Hair follicle dermal papilla cell (primary cell): ENCODE measurements around the gene PNRC2. TPM values are rescaled to one million over a fixed set of nuclear protein-coding genes. Genes with fewer than 3 reads are reported as not detected.

ENCODE experiments used
- small RNA-seq: library from RNA; depleted of rRNA; stranded (forward); fragments of <200 nt; gene quantifications from one replicate; pipeline ENCODE3, GENCODE V24; 2012
- total RNA-seq: library from RNA; depleted of rRNA; stranded (reverse); fragments of >200 nt; gene quantifications from 2 replicates; pipeline ENCODE4 v1.2.3, GENCODE V29; 2012

The PNRC2 gene, protein sequence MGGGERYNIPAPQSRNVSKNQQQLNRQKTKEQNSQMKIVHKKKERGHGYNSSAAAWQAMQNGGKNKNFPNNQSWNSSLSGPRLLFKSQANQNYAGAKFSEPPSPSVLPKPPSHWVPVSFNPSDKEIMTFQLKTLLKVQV
- total RNA-seq: 65.5 and 74.3 TPM in 2 replicates

DNA sequence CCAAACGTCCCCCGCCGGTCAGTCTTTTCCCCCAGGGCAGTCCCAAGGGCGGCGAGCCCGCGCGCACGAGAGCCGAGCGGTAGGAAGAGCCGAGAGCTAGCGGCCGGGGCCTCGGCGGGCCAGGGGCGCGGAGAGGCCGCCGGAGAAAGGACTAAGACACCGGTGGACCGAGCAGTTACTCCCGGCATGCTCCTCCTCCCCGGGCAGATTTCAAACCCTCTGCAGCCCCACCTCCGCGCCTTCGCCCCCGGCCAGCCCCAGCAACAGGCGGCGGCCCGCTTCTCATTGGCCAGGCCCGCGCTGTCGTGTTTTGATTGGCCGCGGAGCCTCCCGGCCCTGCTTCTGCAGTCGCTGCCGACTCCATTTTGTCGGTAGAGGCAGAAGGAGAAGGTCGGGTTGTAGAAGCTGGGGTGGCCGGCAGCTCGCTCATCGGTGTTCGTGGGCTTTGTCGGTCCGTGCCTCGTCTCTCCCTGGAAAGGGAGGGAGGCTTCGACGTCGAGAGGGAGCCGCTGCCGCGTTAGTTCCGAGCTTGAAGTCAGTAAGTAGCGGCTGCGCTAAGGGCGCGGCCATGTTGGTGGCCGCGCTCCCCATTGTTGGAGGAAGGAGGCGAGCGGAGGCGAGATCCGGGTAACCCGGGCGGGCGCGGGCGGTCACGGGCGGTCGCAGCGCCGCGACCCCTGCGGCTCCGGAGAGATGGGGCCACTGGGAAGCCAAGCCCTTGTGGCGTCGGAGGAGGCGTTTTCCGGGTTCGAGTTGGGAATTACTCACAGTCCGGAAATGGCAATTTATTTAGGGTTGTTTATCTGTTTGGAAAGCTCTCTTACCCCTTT, at the start of gene PNRC2:
Gene PNRC2 (plus strand): TSS at position 368 of the 830 bp plus-strand sequence. CDS start 1,630 bp downstream, outside the sequence.

DNA sequence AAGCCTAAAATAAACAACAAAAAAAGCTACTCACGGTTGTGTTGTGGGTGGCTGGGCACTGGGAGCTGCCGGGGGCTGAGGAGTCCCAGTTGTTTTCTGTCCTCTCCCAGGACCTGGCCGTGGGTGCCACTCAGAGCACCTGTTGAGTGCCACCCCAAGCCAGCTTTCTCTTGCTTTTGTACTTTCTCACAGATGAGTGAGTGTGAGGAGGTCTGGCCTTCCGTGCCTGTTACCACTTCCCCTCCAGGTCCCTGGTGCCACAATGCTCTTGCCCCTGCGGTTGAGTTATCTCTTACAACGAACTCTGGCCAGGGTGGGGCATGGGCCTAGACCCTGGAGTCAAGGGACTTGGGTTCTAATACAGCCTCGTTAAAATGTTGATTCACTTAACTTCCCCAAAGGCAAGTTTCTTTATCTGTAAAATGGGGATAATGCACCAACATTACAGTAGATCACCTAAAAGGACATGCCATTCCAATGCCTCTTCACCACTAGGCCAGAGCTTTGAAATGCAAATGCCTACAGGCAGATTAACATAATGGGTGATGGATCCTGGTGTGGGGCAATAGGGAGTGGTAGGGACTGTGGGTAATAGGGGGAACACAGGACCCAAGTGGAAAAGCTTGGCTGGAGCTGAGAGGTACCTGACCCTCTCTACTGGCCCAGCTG, 46.3 kb upstream of the PNRC2 start, which contains the start of gene CNR2:
Gene CNR2 (minus strand): TSS at position 151 of the 669 bp plus-strand sequence. CDS start 37,745 bp downstream, outside the sequence.

GRCh38 chr1:23979881-23980727, 20.5 kb downstream of the PNRC2 start, which contains the start of gene SRSF10:
Gene SRSF10 (minus strand): TSS chr1:23980327. CDS start chr1:23980255, 72 bp downstream.

Small RNA genes within 50 kb of the gene (small RNA-seq; reads per million reads assigned to genes)
- gene MIR378F: not detected

Other genes with a start within 250 kb of the PNRC2 start
- gene ELOA, start 216.4 kb upstream of the PNRC2 start, total RNA-seq: 47.9 and 51.4 TPM in 2 replicates
- gene PITHD1, start 181.4 kb upstream of the PNRC2 start, total RNA-seq: 27.4 and 30.5 TPM in 2 replicates
- gene LYPLA2, start 168.7 kb upstream of the PNRC2 start, total RNA-seq: 36.7 and 45.1 TPM in 2 replicates
- gene GALE, start 159.1 kb upstream of the PNRC2 start, total RNA-seq: 15.3 and 16.9 TPM in 2 replicates
- 43.3 and 44.2 TPM in 2 replicates for gene HMGCL, start 134.4 kb upstream of the PNRC2 start, total RNA-seq
- gene FUCA1, start 91.5 kb upstream of the PNRC2 start, total RNA-seq: 19.1 and 21.6 TPM in 2 replicates
- gene CNR2, start 46.5 kb upstream of the PNRC2 start, total RNA-seq: not detected in 2 replicates
- 74.4 and 92.8 TPM in 2 replicates for gene SRSF10, start 20.5 kb downstream of the PNRC2 start, total RNA-seq
- gene MYOM3, start 152.3 kb downstream of the PNRC2 start, total RNA-seq: 0.12 and 0.16 TPM in 2 replicates
- gene IL22RA1, start 183.3 kb downstream of the PNRC2 start, total RNA-seq: 0.12 TPM in 1 of 2 replicates, not detected in the other
- 0.32 and 0.36 TPM in 2 replicates for gene IFNLR1, start 227.5 kb downstream of the PNRC2 start, total RNA-seq